Neural crest cell (in vitro differentiated cells): ENCODE data around the gene IFT27. TPM values are rescaled to one million over a fixed set of nuclear protein-coding genes. Genes with fewer than 3 reads are reported as not detected.

Experiments
- DNase-seq: peaks from one replicate; pipeline ENCODE4 v3.0.0; 2021; ENCODE audit warnings: low read depth, mixed read lengths, low spot score
- H3K27ac Mint-ChIP-seq: one replicate; pipeline ENCODE4 v1.8.0; 2021; ENCODE audit warnings: mild to moderate bottlenecking, mixed read lengths; ENCODE audit not compliant: unreplicated experiment
- H3K27me3 Mint-ChIP-seq: 2 replicates; pipeline ENCODE4 v1.8.0; 2021; ENCODE audit warnings: low read depth, mild to moderate bottlenecking, mixed read lengths
- H3K36me3 Mint-ChIP-seq: 2 replicates; pipeline ENCODE4 v1.8.0; 2021; ENCODE audit warnings: low read depth, mild to moderate bottlenecking, mixed read lengths
- H3K4me1 Mint-ChIP-seq: 2 replicates; pipeline ENCODE4 v1.8.0; 2021; ENCODE audit warnings: mixed read lengths
- H3K4me3 Mint-ChIP-seq: one replicate; pipeline ENCODE4 v1.8.0; 2021; ENCODE audit warnings: mild to moderate bottlenecking, mixed read lengths
- H3K9me3 Mint-ChIP-seq: 2 replicates; pipeline ENCODE4 v1.8.0; 2021; ENCODE audit warnings: mixed read lengths
- total RNA-seq: library from RNA; stranded (reverse); gene quantifications from 2 replicates; pipeline ENCODE4 v1.2.1, GENCODE V29; 2021
- TF ChIP-seq, protein P1 (sequence below): fragments of 200-600 bp; sonication (generic); conservative IDR thresholded peaks from 2 replicates; pipeline ENCODE4 v1.5.0; 2021; ENCODE audit warnings: antibody characterized with exemption, mild to moderate bottlenecking

IFT27 gene
- total RNA-seq, 1 donor from 2014 or later, result 55.4 TPM

DNA sequence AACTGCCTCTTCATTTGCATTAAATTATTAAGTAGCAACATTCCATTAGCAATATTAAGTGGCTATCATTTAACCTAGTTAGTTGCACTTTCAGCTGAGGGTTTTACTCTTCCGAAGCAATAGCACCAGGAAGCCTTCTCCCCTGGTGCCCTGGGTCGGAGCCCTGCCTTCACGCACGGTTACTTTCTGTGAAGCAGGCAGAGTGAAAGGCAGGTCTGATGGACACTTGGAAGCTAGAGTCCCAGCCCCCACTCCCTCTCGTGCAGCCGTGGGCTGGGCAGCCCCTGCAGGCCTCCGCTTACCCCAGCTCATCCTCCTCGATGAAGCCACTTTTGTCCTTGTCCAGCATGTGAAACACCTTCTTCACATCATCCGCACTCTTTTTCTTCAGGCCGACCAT, 38.9 kb upstream of the IFT27 start:
- no peak overlapping the region for H3K27ac Mint-ChIP-seq
- no peaks in the 10 kb centered on the region for H3K9me3 Mint-ChIP-seq
- no peak for DNase-seq
- no peaks in the 10 kb centered on the region for H3K36me3 Mint-ChIP-seq
- TF ChIP-seq, protein P1, sequence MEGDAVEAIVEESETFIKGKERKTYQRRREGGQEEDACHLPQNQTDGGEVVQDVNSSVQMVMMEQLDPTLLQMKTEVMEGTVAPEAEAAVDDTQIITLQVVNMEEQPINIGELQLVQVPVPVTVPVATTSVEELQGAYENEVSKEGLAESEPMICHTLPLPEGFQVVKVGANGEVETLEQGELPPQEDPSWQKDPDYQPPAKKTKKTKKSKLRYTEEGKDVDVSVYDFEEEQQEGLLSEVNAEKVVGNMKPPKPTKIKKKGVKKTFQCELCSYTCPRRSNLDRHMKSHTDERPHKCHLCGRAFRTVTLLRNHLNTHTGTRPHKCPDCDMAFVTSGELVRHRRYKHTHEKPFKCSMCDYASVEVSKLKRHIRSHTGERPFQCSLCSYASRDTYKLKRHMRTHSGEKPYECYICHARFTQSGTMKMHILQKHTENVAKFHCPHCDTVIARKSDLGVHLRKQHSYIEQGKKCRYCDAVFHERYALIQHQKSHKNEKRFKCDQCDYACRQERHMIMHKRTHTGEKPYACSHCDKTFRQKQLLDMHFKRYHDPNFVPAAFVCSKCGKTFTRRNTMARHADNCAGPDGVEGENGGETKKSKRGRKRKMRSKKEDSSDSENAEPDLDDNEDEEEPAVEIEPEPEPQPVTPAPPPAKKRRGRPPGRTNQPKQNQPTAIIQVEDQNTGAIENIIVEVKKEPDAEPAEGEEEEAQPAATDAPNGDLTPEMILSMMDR, result no peak
- H3K4me3 Mint-ChIP-seq, result no peak overlapping the region
- H3K27me3 Mint-ChIP-seq, result peaks cover 80% of the 10 kb centered on the region
- peaks cover 6% of the 10 kb centered on the region for H3K4me1 Mint-ChIP-seq

DNA sequence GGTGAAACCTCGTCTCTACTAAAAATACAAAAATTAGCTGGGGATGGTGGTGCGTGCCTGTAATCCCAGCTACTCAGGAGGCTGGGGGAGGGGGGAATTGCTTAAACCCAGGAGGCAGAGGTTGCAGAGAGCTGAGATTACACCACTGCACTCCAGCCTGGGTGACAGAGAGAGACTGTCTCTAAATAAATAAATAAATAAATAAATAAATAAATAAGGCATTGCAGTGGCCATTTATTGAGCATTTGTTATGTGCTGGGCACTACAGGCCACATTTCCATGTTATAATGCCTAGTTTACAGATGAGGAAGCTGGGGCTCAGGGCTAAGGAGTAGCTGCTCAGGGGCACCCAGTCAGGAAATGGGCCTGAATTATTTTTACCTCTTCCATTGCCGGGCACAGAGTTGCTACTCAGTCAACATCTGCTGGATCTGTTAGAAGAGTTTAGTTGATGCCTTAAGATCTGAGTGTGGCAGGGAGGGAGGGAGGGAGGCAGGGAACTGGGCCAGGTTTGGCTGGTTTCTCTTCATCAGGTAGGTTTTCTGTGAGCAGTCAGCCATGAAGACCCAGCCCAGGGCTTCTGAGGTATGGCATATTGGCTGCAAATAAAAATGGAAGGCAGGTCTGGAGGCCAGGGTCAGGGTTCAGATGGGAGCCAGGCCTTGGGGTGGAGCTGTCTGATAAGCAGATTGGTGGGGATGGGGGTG, 35.3 kb upstream of the IFT27 start:
- H3K27ac Mint-ChIP-seq, result no peak overlapping the region
- DNase-seq, result no peak
- no peak overlapping the region for H3K4me3 Mint-ChIP-seq
- peaks cover 12% of the 10 kb centered on the region for H3K4me1 Mint-ChIP-seq
- no peaks in the 10 kb centered on the region for H3K9me3 Mint-ChIP-seq
- H3K27me3 Mint-ChIP-seq, result peaks cover 59% of the 10 kb centered on the region
- TF ChIP-seq, protein P1, result no peak
- H3K36me3 Mint-ChIP-seq, result no peaks in the 10 kb centered on the region

DNA sequence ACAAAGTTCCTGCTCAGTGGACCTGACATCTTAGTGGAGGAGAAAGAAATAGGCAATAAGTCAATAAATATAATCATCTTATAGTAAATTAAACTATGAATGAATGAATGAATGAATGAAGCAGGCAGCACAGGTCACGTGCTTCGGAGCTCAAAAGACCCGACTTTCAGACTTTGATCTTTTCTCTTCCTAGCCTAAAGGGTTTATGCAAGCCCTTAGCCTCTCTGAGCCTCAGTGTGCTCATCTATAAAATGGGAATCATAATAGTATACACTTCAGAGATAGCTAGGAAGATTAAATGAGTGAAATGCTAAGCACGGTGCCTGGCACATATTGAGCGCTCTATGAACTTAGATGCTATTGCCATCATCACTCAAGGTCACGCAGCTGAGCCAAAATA, 33.4 kb upstream of the IFT27 start:
- Mint-ChIP-seq H3K4me1 (peaks cover 12% of the 10 kb centered on the region), H3K36me3 (no peaks in the 10 kb centered on the region), H3K27ac (no peak overlapping the region), H3K4me3 (no peak overlapping the region), H3K27me3 (peaks cover 43% of the 10 kb centered on the region), H3K9me3 (no peaks in the 10 kb centered on the region)
- TF ChIP-seq, protein P1, result no peak
- DNase-seq, result no peak

DNA sequence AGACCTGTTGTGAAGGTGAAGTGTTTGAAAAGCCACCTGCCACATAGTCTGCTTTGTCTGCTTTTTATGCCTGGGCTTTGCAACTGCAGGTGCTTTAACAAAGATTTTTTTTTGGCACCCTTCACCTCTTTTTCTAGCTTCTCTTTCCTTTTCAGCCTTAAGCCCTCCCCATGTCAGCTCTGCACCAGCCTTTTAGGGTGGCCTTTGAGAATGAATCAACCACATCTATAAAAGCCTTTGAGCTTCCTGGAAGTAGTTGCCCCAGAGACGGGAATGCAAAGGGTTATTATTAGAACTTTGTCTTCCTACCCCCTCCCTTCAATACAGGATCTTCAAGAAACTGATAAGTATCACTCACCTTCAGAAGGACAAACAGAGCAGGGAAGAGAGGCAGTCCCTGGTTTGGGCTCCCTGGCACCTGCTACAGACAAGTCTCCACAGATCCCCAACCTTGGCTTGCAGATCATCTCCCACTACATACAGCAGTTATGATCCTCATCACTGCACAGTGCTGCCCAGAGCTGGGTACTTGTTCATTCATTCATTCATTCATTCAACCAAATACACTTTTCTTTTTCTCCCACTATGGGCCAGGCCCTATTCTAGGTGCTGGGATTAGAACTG, 32.9 kb upstream of the IFT27 start:
- no peaks in the 10 kb centered on the region for H3K36me3 Mint-ChIP-seq
- peaks cover 12% of the 10 kb centered on the region for H3K4me1 Mint-ChIP-seq
- H3K27me3 Mint-ChIP-seq, result peaks cover 39% of the 10 kb centered on the region
- no peak overlapping the region for H3K27ac Mint-ChIP-seq
- TF ChIP-seq, protein P1, result no peak
- no peak overlapping the region for H3K4me3 Mint-ChIP-seq
- no peaks in the 10 kb centered on the region for H3K9me3 Mint-ChIP-seq
- no peak for DNase-seq

DNA sequence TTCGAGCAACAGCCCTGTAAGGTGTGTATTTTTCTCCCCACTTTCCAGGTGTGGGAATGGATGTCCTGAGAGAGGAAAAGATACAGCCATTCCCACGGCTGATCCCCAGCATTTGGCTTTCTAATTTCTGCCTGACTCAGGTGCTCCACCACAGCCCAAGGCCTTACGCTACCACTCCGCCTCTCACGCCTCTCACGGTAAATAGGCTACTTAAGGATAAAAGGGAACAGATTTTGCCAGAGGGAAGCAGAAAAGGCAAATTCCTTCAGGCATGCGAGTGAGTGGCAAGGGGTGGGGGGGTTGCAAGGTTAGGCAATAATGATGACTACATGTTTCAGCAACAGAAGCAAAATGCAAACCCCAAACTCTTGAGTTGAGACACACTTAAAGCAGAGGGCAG, 31.7 kb upstream of the IFT27 start:
- DNase-seq, result no peak
- no peaks in the 10 kb centered on the region for H3K36me3 Mint-ChIP-seq

More for the DNA sequence above, 31.7 kb upstream of the IFT27 start:
- H3K4me3 Mint-ChIP-seq, result no peak overlapping the region
- H3K27me3 Mint-ChIP-seq, result peaks cover 29% of the 10 kb centered on the region
- TF ChIP-seq, protein P1, result no peak
- H3K27ac Mint-ChIP-seq, result no peak overlapping the region
- H3K9me3 Mint-ChIP-seq, result no peaks in the 10 kb centered on the region
- H3K4me1 Mint-ChIP-seq, result peaks cover 12% of the 10 kb centered on the region
